Stimulated activated CD8-positive, alpha-beta memory T cell treated with anti-CD3 and anti-CD28 coated beads, Interleukin-2, amount 100 ng/mL, for 1 hour (primary cell): ENCODE measurements around the gene SOX9.

Source experiments
- DNase-seq, 2 donors: peaks; one replicate each; pipeline ENCODE4 v3.0.0-alpha.2; 2020; ENCODE audit warnings: low read depth in 2 of 2

SOX9 gene

DNA sequence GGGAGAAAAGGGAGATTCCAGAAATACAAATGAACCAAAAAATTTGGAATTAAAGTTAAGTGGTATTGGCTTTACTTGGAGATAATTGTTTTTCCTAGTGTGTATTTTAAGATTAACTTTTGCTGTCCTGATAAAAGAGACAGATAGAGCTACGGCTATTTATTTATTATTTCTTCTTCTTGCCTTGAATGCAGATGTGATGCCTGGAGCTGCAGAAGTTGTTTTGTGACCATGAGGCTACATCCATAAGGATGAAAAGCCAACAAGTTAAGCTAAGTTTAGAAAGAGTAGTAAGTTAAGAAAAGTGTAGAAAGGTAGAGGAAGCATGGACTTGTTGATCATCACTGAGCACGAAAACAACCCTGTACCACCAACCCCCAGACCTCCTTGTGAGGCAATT lies 41.7 kb downstream of the SOX9 start:
- DNase-seq = no peak

DNA sequence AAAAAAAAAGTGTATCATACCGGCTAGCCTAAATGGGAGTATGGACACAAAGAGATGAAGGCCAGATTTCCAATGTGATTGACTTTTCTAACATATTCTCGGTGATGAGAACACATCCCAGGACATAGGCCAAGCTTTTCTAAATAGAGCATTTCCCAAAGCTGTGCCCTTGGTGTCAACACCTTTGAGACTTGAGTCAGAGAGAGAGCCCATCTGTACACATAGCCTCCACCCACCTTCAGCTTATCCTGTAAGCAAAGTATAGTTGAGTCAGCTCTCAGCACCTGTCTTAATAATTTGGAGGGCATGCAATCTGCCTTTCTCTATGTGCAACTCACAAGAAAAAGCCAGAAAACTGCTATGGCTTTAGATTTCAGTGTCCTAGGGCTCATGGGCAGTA lies 42.7 kb downstream of the SOX9 start:
- DNase-seq = no peak

DNA sequence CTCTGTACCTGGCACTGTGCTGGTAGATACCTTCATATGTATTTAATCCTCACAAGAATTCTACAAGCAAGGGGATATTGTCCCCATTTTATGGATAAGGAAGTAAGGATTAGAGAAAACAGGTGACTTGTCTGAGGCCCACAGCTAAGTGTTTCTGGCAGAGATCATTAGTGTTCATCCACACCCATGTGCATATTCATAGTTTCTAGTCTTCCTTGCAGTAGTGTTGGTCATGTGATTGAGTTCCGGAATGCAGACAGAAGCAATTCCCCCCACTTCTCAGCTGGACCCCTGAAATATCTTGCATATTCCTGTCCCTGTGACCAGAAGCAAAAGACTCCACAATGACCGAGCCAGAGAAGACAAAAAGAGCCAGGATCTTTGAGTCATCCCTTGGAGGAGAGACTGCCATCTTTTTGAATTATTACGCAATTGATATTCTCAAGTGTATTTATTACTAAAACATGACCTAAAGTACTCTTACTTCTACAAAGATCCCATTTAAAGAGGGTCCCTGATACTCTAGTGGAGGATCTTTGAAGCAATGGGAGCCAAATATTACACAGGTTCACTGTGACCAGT lies 43.4 kb downstream of the SOX9 start:
- no peak for DNase-seq

DNA sequence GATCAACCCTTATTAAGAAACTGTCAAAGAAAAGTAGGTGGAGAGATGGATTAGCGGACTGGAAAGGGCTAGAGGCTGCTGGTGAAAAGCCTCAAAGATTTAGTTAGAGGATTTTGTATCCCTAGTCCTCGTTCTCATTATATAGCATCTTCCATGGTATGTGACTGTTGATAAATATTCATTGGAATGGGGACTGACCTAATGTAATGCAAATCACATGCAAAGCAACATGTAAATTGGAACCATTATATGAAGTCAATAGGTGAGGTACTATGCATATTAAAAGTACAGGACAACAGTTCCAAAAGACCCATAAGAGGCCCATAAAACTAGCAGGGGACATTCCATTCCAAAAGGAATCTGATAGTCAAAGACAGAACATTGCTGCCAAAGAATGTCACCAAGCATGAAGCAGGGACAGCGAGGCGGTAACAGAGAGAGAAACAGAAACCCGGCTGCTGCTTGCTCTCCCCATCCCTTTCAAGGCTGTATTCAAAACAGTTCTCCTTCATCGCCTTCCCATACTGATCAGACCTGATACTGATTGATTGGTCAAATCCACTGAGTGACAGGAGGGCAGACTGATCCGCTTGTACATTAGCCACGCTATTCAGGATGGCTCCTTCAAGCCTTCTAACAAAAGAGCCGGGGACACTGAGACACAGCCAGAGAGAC lies 44.5 kb downstream of the SOX9 start:
- no peak for DNase-seq

DNA sequence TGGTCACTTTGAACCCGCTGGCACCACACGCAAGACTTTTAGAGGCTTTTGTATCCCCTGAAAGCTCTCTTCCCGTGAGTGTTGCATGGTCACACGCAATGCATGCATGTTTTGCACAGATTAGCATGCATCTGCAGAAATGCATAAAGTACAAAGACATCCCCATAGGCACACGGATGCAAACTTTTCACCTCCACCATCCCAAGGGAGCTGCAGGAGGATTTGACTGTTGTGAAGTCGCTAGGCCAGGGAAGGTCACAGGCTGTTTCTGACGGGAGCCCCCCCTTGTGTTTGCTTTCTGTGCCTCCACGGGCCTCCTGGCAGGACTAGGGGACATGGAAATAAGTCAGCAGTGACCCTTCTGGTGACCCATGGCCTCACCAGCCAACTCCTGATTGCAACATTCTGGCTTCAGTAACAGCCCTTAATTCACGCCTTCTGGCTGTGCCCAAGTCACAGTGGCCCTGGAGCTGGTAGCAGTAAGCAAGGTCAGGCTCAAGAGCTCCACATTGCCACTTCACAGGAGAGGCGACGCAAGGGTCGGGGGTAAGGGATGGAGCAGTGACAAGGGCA lies 45.1 kb downstream of the SOX9 start:
- no peak for DNase-seq

DNA sequence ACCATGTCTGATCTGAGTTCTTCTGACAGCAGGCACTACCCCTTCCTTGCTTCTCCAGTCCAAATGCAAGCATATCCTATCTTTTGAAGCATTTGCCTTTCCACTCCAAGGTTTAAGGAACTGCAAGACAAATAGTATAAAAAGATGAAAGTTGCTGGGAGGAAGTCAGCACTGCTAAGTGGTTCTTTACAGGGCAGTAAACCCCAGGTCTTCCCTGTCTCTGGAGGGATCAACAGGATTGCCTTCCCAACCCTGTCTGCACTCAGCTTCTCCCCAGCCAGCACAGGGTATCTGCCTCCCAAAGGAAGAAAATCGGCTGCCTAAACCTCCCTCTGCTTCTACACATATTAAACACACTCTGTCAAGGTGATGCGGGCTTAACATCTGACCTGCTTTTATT lies 46.8 kb downstream of the SOX9 start:
- DNase-seq = no peak

DNA sequence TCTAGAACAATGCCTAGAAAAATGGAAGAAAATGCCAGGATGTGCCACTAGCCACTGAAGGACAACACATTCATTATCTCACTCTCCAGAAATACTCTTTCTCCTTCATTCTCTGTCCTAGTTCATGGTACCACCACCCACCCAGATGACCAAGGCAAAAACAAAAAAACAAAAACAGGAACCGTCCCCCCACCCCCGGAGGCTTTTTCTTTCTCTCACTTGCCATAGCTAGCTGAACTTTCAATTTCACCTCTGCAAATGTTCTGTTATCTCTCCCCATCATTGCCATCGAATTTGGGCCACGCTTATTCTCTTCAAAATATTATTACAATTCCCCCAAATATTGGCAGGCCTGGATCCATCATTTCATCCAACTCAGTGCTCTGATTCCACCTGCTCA lies 49.0 kb downstream of the SOX9 start:
- no peak for DNase-seq

DNA sequence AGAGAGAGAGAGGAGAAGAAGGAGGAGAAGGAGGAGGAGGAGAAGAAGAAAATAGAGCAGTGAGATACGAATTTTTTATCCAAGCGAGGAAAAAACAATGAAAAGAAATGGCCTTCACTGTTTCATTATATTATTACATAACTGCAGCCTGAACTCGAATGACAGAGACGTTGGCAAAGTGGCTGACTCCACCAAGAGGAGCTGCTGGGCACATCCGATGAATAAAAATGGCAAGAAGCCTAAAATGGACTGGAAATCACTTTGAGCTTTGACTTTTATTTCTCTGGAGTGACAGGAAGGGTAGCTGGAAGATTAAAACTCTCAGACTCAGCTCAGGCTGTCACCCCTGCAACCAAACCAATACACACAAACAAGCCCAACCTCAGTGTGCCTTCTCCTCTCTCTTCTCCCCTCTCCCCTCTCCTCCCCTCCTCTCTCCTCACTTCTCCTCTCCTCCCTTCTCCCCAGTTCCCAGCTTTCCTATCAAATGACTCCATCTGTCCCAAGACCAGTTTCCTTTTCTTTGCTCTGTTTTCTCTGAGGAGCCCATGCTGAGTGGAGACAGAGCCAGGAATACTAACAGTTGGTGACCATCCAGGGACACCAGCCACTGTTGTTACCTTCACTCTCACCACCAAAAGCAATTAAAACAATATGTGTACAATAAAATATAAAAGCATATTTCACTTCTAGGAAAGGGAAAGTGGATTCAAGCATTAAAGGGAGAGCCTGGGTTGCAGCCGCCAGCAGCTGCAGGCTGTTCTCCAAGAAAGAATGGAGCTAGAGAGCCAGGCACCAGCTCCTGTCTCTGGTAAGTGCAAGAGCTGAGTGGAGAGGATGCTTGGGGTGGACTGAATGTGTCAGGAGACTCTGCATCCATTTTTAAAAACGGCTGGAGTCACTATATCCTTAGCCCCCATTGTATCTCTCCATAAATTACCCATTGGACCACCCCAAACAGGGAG lies 51.2 kb downstream of the SOX9 start:
- no peak for DNase-seq

DNA sequence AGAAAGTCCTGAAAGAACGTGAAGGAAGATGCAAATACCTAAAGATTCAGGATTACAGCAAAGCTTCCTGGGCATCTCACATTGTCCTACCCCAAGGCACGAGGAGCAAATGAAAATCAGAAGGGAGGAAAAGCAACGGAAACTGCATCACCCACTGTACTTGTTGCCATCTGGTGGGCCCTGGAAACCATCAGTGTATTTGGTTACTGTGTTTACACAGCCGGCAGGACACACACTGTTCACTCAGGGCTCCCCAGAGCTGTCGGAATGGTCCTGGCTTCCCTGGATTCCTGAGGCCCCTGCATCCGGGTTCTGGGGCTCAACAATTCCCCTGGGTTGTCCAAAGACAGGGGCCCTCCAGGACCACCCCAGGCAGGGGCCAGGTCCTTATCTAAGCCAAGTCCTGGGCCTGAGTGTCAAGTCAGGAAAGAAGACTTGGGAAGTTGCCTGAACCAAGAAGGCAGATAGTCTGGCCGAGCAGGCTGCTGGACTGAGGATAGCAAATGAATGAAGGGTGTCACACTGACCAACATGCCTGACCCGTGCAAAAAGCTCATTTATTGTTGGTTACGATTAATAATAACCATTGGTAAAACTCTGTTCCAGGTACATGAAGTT lies 52.8 kb downstream of the SOX9 start:
- no peak for DNase-seq

DNA sequence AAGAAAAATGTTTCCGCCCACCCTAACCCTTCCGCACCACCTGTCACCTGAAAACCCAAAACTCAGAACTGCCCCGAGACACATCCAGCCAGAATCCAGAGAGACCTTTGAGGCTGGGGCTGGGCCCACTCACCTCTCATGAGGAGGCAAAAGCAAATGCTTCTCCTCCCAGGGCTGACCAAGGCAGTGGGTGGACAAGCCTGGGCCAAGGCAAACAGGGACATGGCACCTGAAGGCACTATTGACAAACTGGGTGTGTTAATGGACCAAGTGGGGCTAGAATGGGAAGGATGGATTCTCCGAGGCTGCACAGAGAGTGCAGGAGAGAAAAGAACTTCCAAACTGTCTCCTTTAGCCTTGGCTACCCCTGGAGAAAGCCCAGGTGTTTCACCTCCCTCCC lies 54.4 kb downstream of the SOX9 start:
- DNase-seq = no peak
